KOPT-K1 (cell line): ENCODE data around the gene ABI3.
A peak's percentile ranks its signal among the peaks of the same experiment; 100 is the strongest.

Experiments
- H3K27ac ChIP-seq: fragments of 200-600 bp; sonication (generic); 2 replicates; pipeline ENCODE4 v1.5.1; 2016; ENCODE audit warnings: antibody characterized with exemption, mild to moderate bottlenecking, low read depth, low read length; ENCODE audit not compliant: poor library complexity, severe bottlenecking
- H3K36me3 ChIP-seq: fragments of 200-600 bp; sonication (generic); 2 replicates; pipeline ENCODE4 v1.5.1; 2017; ENCODE audit warnings: antibody characterized with exemption, mild to moderate bottlenecking, low read length, moderate library complexity; ENCODE audit not compliant: insufficient read depth
- H3K9me3 ChIP-seq: fragments of 200-600 bp; sonication (generic); 2 replicates; pipeline ENCODE4 v1.5.1; 2017; ENCODE audit warnings: antibody characterized with exemption, low read length, mild to moderate bottlenecking; ENCODE audit not compliant: insufficient read depth, poor library complexity, severe bottlenecking

ABI3 gene

DNA sequence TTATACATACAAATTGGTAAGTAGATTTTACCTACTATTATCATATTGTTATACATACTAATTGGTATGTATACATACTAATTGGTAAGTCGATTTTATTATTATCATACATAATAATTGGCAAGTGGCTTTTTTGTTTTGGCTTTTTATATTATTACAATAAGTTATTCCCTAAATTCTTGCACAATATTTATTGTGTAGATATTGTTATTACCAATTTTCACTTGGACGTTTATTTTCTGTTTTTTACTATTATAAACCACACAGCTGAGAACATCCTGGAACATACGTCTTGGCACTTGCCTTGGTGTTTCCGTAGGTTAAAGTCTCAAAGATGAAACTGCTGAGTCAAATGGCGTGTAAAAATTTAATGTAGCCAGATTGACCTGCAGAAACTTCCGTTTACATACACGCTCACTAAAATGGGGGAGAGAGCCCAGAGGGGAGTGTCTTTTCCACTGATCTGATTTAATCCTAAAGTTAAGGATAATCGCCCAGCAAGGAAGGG is 19.0 kb upstream of the ABI3 start:
- H3K36me3 ChIP-seq: no peaks in the 10 kb centered on the region
- peak overlapping the region; percentile 95 for H3K27ac ChIP-seq
- H3K9me3 ChIP-seq: no peaks in the 10 kb centered on the region

GRCh38 chr17:49191917-49192741 is 18.4 kb upstream of the ABI3 start:
- H3K36me3 ChIP-seq: no peaks in the 10 kb centered on the region
- H3K9me3 ChIP-seq: no peaks in the 10 kb centered on the region
- H3K27ac ChIP-seq: peak overlapping the region; percentile 95

- Histone ChIP-seq H3K9me3 (no peaks in the 10 kb centered on the region), H3K36me3 (no peaks in the 10 kb centered on the region), H3K27ac (no peak overlapping the region)
Observed at GRCh38 chr17:49193513-49194296, 16.8 kb upstream of the ABI3 start.

- Histone ChIP-seq H3K36me3 (no peaks in the 10 kb centered on the region), H3K27ac (no peak overlapping the region), H3K9me3 (no peaks in the 10 kb centered on the region)
Observed at GRCh38 chr17:49194297-49194607, 16.3 kb upstream of the ABI3 start.

DNA sequence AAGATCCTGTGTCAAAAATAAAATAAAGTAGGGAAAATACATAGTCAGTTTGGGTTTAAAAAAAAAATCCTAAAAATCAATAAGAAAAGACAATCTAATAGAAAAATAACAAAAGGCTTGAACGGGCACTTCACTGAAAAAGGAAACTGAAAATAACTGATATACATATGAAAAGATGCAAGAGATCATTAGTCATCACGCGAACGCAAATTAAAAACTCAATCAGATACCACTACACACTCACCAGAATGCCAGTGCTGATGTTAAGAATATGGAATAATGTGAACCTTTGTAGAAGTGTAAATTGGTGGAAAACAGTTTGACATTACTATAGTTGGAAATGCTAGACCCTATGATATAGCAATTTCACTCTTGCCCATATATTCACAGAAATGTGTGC is 14.8 kb upstream of the ABI3 start:
- Histone ChIP-seq H3K9me3 (no peaks in the 10 kb centered on the region), H3K36me3 (no peaks in the 10 kb centered on the region), H3K27ac (no peak overlapping the region)

GRCh38 chr17:49196520-49196919 is 14.0 kb upstream of the ABI3 start:
- Histone ChIP-seq H3K27ac (no peak overlapping the region), H3K9me3 (no peaks in the 10 kb centered on the region), H3K36me3 (no peaks in the 10 kb centered on the region)

DNA sequence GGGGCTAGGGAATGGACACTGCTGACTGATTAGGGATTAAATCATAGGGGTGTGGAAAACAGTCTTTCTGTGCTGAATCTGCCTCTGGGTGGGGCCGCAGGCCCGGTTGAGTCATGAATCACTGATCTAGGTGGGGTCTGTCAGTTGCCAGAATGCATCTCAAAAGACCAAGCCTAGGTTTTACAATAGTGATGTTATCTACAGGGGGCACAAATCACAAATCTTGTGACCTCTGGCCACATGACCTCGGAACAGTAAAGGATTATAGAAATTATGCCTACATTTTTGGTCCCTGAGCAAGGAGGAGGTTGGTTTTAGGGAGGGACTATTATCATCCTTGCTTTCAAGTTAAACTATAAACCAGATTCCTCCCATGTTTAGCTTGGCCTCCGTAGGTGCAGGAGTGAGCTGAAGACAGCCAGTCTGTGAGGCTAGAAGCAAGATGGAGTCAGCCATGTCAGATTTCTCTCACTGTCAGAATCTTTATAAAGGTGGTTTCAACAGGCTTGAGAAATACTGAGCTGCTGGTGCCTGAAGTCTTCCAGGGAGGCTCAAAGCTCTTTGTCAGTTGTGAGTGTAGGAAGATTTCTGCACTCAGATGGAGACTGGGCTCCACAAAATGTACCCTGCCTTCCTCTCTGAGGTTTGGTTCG is 13.0 kb upstream of the ABI3 start:
- Histone ChIP-seq H3K9me3 (no peaks in the 10 kb centered on the region), H3K27ac (no peak overlapping the region), H3K36me3 (no peaks in the 10 kb centered on the region)

GRCh38 chr17:49198211-49198610 is 12.3 kb upstream of the ABI3 start:
- H3K9me3 ChIP-seq: no peaks in the 10 kb centered on the region
- H3K36me3 ChIP-seq: no peaks in the 10 kb centered on the region
- no peak overlapping the region for H3K27ac ChIP-seq

- no peaks in the 10 kb centered on the region for H3K36me3 ChIP-seq
- no peak overlapping the region for H3K27ac ChIP-seq
- H3K9me3 ChIP-seq: no peaks in the 10 kb centered on the region
Observed at GRCh38 chr17:49200423-49201083, 10.0 kb upstream of the ABI3 start.

DNA sequence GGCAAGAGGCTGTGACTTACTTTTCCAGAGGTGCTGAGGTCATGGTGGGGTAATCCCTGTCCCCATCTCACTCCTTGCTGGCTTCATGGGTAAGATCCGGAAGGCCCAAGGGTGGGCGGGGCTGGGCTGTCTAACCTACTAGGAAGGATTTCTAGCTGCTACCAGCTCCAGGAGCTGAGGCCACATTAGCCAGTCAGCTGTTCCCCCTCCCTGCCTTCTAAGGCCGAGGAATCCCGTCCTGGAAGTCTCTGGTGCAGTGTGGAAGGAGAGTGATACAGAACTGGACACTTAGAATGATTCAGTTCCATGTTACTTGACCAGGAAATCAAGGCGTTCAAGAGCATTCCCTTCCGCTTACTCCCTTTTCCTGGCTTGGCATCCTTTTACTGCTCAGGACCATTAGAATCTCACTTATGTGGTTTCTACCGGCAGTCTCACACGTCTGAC is 9.0 kb upstream of the ABI3 start:
- Histone ChIP-seq H3K36me3 (no peaks in the 10 kb centered on the region), H3K9me3 (no peaks in the 10 kb centered on the region), H3K27ac (no peak overlapping the region)

DNA sequence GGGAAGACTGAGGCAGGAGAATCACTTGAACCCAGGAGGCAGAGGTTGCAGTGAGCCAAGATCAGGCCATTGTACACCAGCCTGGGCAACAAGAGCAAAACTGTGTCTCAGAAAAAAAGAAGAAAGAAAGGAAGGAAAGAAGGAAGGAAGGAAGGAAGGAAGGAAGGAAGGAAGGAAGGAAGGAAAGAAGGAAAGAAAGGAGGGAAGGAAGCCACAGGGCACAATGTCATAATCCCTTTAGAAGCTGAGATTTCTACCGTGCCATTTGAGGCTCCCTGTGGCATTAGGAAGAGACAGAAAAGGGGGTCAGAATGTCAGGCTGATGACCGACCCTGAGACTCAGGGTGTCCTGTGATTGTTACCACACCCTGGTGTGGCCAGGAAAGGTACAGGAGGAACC is 6.7 kb upstream of the ABI3 start:
- H3K27ac ChIP-seq: no peak overlapping the region
- no peaks in the 10 kb centered on the region for H3K36me3 ChIP-seq
- H3K9me3 ChIP-seq: no peaks in the 10 kb centered on the region

DNA sequence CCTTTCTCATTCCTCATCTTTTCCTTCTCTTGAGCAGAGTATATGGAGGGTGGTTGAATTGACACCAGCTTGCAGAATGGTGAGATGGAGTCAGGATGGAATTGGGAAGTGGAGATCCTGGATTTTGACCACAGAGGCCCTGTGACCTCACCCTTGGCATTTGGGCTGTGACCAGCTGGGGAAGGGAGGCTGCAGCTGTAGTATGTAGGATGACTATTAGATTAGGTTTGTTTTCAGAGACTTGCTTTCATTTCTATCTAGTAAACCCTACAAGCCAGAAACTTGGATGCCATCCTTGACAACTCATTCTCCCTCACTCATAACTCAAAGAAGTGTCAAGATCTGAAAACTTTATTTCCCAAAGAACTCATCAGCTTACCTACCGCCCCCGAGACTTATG is 6.0 kb upstream of the ABI3 start:
- Histone ChIP-seq H3K27ac (no peak overlapping the region), H3K9me3 (no peaks in the 10 kb centered on the region), H3K36me3 (no peaks in the 10 kb centered on the region)

GRCh38 chr17:49209061-49209571 is 1.4 kb upstream of the ABI3 start:
- Histone ChIP-seq H3K36me3 (peaks cover 11% of the 10 kb centered on the region; the same call in 1 of the 2 replicates), H3K27ac (peak overlapping the region; percentile 84), H3K9me3 (no peaks in the 10 kb centered on the region)

DNA sequence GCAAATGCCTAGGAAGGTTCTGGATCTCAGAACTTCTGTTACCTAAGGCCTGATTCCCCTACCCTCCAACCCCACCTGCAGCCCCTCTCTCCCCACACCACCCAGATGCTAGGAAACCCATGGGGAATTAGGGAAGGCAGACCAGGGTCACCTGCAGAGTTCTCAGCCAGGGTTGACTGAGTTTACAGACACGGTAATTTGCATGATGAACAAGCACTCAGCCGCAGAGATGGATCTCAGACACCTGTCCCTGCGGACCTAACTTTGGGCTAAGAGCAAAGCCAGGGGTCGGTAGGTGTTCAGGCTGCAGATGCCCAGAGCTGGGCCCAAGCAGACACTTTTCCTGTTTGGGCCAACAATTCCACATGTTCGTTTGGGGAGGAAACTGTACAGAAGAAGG is 2.9 kb downstream of the ABI3 start:
- peaks cover 22% of the 10 kb centered on the region; the same call in 1 of the 2 replicates for H3K36me3 ChIP-seq
- no peaks in the 10 kb centered on the region for H3K9me3 ChIP-seq
- peak overlapping the region; percentile 2 for H3K27ac ChIP-seq
